GM10248 (cell line): ENCODE measurements around the gene MFNG.

Experiments
- CTCF ChIA-PET: fragments of 300-600 bp; sonication (Branson Sonifier 250); formaldehyde crosslinking; extraction: SDS; loops from one replicate; lab custom pipeline; 2021; ENCODE audit warnings: antibody characterized with exemption; lab: Yijun Ruan, JAX
- POLR2A ChIA-PET: fragments of 350-650 bp; sonication (Branson Sonifier 250); formaldehyde crosslinking; extraction: SDS; loops from one replicate; lab custom pipeline; 2020; ENCODE audit warnings: antibody characterized with exemption; lab: Yijun Ruan, JAX
- DNase-seq: peaks from one replicate; pipeline ENCODE4 v3.0.0; 2012; ENCODE audit errors: extremely low spot score
- TF ChIP-seq, protein P1 (sequence below): IDR thresholded peaks from 2 replicates; pipeline ENCODE4 v1.5.1; 2012; ENCODE audit warnings: mild to moderate bottlenecking, low read depth; ENCODE audit errors: extremely low read depth, missing control alignments, control extremely low read depth

The MFNG gene

GRCh38 chr22:37419969-37420685 lies 66.1 kb downstream of the MFNG start:
- ChIA-PET POLR2A (no interaction called here), CTCF (no interaction called here)
- no peak for DNase-seq
- TF ChIP-seq, protein P1, sequence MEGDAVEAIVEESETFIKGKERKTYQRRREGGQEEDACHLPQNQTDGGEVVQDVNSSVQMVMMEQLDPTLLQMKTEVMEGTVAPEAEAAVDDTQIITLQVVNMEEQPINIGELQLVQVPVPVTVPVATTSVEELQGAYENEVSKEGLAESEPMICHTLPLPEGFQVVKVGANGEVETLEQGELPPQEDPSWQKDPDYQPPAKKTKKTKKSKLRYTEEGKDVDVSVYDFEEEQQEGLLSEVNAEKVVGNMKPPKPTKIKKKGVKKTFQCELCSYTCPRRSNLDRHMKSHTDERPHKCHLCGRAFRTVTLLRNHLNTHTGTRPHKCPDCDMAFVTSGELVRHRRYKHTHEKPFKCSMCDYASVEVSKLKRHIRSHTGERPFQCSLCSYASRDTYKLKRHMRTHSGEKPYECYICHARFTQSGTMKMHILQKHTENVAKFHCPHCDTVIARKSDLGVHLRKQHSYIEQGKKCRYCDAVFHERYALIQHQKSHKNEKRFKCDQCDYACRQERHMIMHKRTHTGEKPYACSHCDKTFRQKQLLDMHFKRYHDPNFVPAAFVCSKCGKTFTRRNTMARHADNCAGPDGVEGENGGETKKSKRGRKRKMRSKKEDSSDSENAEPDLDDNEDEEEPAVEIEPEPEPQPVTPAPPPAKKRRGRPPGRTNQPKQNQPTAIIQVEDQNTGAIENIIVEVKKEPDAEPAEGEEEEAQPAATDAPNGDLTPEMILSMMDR: no peak

- DNase-seq: no peak
- POLR2A ChIA-PET: no interaction called here
- TF ChIP-seq, protein P1: no peak
- CTCF ChIA-PET: no interaction called here
These were observed 66.7 kb downstream of the MFNG start for GRCh38 chr22:37419370-37419968.
